DND-41 (cell line): ENCODE measurements around the gene SFXN4.
"Not testable (repeated sequence)": the region's sequence is repeated elsewhere in the genome, so short reads cannot be mapped to it uniquely, and the experiment has no call there.

ENCODE experiments used
- CTCF ChIP-seq: IDR thresholded peaks from 2 replicates; pipeline ENCODE4 v1.5.1; 2012; ENCODE audit warnings: borderline replicate concordance, low read length, moderate library complexity, mild to moderate bottlenecking; ENCODE audit not compliant: poor library complexity, severe bottlenecking; ENCODE audit errors: extremely low read depth
- EZH2 ChIP-seq: IDR thresholded peaks from 3 replicates; pipeline ENCODE4 v1.6.1; 2012; ENCODE audit warnings: borderline replicate concordance, low read depth, mild to moderate bottlenecking, moderate library complexity, low read length, inconsistent platforms; ENCODE audit not compliant: severe bottlenecking

- peak; percentile 38 for TF ChIP-seq CTCF
- not testable (repeated sequence) for TF ChIP-seq EZH2
Observed at GRCh38 chr10:119137878-119138277, 27.6 kb downstream of the SFXN4 start.
